Right ventricle myocardium superior (tissue), 1 donor: ENCODE data around the gene KRTAP12-4. TPM values are rescaled to one million over a fixed set of nuclear protein-coding genes. Genes with fewer than 3 reads are reported as not detected.
"Not testable (repeated sequence)": the region's sequence is repeated elsewhere in the genome, so short reads cannot be mapped to it uniquely, and the experiment has no call there.

ENCODE experiments used
- ATAC-seq: fragments of 200-7000 bp; cut with Tn5 transposase; one replicate; pipeline ENCODE4 v1.9.1; 2020; ENCODE audit warnings: mild to moderate bottlenecking; ENCODE audit not compliant: poor library complexity
- DNase-seq: peaks from one replicate; pipeline ENCODE4 v3.0.0-alpha.2; 2020
- intact Hi-C: fragments of 100-400 bp; cut with DNase I; formaldehyde crosslinking; loops from one replicate; pipeline ENCODE4 v1.11.2; 2022
- total RNA-seq: library from RNA; stranded (reverse); fragmentation: NEBNext Ultra II Directional; extraction: Animal tissue kit (Norgen Biotek cat#: 25700); gene quantifications from one replicate; pipeline ENCODE4 v1.2.1, GENCODE V29; 2021
- donor health status: DM: no; HTN: yes; CAD: no; lungs with severe emphysema.

Gene KRTAP12-4
- total RNA-seq, 1 donor from 2014 or later = not detected

DNA sequence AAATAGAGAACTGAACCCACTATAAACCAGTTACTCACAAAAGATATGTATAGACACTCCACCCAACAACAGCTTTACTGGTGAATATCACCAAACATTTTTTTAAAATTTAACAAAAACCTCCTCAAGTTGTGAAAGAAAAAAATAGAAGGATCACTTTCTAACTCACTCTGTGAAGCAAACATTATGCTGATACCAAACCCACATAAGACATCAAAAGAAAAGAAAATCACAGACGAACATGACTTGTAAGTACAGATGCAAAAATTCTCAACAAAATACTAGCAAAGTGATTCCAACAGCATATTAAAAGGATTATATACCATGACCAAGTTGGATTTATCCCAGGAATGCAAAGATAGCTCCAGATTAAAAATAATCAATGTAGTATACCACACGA, 37.2 kb upstream of the KRTAP12-4 start:
- DNase-seq (no peak), ATAC-seq (no peak)
- intact Hi-C loops = no loop called here

DNA sequence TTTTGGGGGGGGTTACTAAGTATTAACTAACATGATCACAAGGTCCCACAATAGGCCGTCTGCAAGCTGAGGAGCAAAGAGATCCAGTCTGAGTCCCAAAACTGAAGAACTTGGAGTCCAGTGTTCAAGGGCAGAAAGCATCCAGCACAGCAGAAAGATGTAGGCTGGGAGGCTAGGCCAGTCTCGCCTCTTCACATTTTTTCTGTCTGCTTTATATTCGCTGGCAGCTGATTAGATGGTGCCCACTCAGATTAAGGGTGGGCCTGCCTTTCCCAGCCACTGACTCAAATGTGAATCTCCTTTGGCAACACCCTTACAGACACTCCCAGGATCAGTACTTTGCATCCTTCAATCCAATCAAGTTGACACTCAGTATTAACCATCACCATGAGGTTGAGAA, 35.3 kb upstream of the KRTAP12-4 start:
- DNase-seq, intact Hi-C loops, ATAC-seq: not testable (repeated sequence)

DNA sequence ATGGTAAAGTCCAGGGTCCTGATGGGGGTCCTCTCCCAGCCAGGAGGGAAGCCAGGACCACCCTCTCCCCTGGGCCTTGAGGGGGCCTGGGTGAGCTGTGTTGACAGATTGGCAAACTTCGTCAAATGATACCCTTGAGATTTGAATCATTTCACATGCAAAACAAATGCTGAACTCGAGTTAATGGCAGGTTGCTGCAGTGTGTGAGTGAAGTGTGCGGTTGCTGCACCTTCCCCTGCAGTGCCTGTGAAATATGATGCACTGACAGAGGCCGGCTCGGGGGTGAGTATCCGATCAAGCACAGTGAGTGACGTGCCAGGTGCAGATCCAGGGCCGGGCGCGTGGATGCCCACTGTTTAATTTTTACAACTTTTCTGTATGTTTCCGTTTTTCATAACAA, 33.2 kb upstream of the KRTAP12-4 start:
- intact Hi-C loops = no loop called here
- DNase-seq (no peak), ATAC-seq (no peak)

DNA sequence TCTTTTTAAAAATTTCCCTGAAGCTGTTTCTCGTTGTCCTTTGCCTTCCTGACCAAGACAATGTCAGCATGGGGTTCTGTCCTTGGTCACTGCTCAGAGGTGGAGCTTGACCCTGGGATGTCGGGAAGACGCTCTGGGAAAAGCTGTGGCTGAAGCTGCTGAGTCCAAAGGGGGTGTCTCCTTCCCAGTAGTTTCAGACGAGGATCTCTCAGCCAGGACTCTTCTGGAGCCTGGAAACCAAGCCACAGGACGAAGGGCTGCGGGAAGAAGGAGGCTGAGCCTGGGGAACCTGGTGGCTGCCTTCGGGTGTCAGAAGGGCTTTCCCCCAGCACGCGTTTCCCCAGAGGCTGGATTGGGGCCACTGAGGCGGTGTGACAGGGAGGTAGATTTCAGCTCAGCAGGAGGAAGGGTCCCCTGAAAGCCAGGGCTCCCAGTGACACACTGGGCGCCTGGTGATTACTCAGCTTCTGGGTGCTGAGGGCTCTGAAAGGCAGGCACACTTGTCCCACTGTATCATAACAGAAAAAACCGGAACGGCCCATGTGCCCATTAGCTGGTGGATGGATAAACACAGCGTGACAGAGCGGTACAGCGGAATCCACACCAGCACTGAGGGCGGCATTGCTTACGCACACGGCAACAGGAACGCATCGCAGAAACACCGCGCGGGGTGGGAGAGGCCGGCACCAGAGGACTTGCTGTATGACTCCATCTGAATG, 32.5 kb upstream of the KRTAP12-4 start:
- intact Hi-C loops = no loop called here
- no peak for ATAC-seq
- no peak for DNase-seq

DNA sequence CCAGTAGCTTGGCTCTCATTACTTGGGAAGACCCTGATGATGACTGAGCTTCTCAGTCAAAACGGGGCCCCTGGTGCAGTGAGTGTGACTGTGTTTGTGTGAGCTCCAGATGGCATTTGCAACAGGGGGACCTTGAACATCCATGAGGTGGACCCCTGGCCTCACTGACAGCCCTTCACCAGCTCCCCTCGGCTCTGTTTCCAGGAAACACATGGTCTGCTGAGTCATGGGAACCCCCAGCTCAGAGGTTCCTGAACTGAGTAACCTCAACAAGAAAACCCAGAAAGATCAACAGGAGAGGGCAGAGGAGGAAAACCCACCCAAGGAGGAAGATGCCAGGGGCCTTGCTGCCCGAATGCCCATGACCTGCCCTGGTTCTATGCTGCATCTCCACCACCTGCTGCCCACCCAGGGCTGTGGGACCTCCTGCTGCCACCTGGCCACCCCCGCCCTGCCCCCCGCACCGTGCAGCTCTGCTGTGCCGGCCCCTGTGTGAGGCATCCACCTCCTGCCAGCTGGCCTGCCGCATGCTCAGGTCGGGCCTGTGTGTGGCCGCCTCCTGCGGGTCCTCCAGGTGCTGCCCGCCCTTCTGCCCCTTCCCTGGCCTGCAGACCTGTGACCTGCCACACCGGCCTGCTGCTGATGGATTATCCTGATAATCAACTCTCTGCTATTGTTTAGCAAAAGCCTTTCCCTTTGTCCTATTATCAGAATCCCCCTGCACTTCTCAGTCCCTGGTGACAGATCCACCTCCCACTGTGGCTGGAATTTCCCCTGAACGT, 31.7 kb upstream of the KRTAP12-4 start:
- DNase-seq (no peak), ATAC-seq (no peak)
- intact Hi-C loops = no loop called here

DNA sequence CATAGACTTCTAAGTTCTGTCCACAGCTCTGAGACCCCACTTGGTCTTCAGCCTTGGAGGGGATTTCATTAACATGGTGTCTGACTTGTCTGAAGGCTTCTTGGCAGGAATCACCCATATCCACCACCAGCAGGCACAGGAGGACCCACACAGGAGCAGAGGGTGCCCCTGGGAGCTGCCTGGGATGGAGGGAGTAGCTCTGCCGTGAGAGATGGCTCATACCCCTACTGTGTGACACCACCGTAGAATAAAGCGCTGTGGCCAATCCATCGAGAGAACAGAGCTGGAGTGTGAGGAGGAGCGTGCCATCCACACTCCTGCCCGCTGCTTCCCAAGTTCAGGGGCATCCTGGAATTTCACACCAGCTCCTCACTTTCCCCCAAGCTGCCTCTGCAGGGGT, 30.6 kb upstream of the KRTAP12-4 start:
- intact Hi-C loops, ATAC-seq, DNase-seq: not testable (repeated sequence)

DNA sequence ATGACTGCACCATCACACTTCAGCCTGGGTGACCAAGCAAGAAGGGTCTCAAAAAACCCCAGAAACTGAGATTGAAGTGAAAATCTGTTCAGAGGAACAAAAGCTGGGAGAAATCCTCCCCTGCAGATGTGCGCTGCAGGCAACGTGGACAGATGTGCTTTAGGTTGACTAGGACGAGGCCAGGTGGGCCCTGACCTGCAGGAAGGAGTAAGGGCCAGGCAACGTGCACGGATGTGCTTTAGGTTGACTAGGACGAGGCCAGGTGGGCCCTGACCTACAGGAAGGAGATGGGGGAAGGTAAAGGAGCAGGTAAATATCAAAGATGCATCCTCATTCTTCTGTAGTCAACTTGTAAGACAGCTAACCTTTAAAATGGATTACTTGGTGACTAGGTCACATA, 30.0 kb upstream of the KRTAP12-4 start:
- ATAC-seq (no peak), DNase-seq (no peak)
- intact Hi-C loops = no loop called here

DNA sequence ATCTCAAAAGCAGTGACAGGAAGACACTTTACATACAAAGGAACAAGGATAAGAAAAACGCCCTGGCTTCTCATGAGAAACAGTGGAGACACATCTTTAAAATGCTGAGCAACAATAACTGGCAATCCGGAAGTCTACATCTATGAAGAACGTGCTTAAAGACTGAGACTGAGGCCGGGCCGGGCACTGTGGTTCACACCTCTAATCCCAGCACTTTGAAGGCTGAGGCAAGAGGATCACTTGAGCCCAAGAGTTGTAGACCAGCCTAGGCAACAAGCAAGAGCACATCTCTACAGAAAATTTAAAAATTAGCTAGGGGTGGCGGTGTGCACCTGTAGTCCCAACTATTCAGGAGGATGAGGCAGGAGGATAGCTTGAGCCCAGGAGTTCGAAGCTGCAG, 29.6 kb upstream of the KRTAP12-4 start:
- no peak for ATAC-seq
- intact Hi-C loops = no loop called here
- no peak for DNase-seq

DNA sequence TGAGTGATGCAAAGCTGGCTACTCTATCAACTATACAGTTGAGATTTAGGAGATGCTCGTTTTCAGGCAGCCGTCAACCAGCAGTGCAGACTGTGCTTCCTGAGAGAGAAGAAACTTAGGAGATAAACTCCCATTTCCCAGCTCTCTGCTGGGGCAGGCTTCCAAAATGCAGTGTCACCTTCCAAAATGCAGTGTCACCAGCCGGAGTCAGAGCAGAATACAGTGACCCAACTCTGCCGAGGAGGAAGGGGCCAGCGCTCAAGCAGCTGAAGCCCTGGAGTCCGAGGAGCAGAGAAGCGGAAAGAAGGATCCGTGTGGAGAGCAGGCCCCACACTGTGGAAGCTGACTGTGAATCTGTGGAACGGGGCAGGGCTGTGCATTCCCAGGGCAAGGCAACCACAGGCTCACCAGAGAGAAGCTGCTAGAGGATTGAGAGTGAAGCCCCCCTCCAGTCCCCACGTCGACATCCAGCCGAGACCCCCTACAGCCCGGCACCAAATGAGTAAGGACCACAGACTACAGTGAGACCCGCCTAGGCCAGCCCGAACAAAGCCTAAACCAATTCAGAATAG, 28.2 kb upstream of the KRTAP12-4 start:
- ATAC-seq = no peak
- DNase-seq = no peak
- intact Hi-C loops = no loop called here

DNA sequence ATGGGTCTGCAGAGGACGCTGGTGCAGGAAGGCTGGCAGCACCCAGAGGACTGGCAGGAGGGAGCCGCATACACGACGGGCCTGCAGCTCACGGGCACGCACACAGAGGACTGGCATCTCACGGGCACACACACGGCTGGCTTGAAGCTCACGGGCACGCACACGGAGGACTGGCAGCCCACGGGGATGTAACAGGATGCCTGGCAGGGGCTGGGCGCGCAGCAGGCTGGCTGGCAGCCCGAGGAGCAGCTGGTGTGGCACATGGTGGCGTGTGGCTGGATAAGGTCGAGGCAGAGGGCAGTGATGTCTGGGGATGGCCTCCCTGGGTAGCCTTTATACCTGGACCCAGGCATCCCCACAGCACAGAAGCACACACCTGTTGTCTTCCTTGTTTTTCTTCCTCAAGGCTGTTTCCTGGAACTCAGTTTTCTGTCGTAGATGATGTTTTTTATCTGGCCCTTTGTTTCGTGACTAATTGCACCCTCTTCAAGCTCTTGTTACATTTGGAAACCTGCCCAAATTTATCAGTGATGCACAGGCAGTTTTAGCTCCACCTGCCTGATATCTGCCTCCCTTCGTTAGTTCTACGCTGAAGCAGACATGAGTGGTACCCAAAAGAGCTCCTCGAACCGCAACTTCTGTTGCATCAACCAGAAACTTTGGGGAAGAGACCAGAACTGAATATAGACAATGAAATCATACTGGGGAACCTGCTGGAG, 27.6 kb upstream of the KRTAP12-4 start, which contains the start of gene KRTAP12-1:
TSS of gene KRTAP12-1 (minus strand) at position 303 of the 719 bp plus-strand sequence. CDS start at position 263, 40 bp downstream.
- DNase-seq = no peak
- no peak for ATAC-seq
- intact Hi-C loops = no loop called here

DNA sequence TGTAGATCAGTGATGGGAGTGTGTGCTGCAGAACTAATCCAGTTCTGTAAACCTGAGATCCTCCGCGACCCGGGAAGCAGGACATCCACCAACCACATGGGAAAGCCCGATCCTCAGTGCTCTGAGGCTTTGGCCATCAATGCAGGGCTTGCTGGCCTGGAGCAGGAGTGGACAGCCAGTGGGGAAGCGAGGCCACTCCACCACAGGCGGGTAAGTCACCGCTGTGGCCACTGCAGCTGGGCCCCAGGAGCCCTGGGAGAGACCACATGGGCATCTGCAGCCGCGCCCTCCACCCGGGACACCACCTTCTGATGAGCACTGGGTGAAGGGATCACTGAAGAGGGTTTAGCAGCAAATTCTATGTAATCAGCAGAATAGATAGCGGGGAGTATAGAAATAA, 26.7 kb upstream of the KRTAP12-4 start:
- no peak for DNase-seq
- intact Hi-C loops = no loop called here
- no peak for ATAC-seq

DNA sequence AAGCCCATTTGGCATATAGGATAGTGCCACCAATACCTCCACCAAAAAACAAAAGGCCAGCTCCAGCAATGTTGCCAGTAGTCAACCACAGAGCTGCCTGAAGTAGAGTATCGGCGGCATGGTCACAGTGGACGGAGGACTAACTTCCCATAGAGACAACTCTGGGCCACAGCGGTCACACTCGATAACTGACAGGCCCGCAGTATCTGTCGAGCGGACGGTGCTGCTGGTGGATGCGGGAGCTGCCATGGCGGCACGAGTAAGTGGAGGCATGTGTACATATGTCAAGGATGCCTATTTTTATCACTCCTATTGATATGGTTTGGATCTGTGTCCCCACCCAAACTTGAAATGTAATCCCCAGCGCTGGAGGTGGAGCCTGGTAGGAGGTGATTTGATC, 23.4 kb upstream of the KRTAP12-4 start:
- DNase-seq = no peak
- intact Hi-C loops = no loop called here
- no peak for ATAC-seq

DNA sequence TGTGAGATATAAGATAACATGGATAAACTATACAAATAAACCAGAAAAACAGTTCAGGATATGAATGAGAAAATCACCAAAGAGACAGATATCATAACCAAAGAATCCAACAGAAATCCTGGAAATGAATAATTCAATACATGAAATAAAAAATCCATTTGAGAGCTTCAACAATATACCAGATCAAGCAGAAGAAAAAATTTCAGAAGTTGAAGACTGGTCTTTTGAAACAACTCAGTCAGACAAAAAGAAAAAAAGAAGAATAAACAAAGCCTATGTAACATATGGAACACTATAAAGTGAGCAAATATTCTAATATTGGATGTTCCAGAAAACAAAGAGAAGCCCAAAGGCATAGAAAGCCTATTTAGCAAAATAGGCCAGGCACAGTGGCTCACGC, 17.5 kb upstream of the KRTAP12-4 start:
- DNase-seq (no peak), ATAC-seq (no peak)
- intact Hi-C loops = no loop called here

DNA sequence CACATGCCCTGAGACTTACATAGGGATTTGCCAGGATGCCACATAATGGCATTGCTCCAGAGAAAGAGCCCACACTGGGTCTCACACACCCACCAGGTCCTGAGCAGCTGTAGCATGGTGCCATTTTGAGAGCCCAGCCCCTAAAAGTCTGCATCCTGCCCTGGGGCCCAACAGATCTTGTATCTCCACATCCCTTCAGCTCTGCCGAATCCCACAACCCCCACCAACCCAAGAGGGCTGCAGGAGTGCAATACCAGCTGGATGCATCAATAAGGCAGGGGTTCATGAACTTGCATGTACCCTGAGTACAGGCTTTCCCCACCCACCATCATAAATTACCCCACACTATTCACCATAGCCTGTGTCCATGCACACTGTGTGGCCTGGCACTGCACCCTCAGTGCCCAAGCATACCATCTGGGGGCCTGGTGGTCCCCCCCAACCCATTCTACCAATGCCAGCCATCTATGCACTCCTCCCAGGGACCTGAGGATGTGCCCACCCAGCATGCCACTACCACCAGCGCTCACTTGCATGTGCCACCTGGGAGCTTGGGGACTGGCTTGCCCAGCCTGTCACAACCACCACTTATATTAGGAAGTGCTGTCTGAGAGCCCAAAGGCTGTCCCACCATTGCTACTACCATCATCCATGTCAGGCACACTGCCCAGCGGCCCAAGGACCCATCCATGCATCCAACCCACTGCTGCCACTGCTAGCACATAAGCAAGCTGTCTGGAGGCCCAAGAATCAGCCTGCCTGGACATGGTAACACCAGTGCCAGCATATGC, 16.4 kb upstream of the KRTAP12-4 start:
- ATAC-seq (no peak), DNase-seq (no peak)
- intact Hi-C loops = no loop called here

DNA sequence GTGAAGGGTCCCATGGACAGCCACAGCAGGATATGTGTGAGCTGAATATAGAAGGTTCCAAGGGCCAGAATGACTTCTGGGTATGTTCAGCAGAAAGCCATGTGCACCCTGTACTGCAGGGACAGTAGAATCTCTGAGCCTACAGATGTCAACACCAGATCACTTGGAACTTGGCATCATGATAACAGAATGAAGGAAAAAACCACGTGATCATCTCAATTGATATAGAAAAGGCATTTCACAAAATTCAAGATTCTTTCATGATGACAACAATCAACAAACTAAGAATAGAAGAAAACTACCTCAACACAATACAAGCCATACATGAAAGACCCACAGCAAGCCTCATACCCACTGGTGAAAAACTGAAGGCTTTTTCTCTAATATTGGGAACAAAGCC, 13.2 kb upstream of the KRTAP12-4 start:
- intact Hi-C loops = no loop called here
- DNase-seq = no peak
- ATAC-seq = no peak

DNA sequence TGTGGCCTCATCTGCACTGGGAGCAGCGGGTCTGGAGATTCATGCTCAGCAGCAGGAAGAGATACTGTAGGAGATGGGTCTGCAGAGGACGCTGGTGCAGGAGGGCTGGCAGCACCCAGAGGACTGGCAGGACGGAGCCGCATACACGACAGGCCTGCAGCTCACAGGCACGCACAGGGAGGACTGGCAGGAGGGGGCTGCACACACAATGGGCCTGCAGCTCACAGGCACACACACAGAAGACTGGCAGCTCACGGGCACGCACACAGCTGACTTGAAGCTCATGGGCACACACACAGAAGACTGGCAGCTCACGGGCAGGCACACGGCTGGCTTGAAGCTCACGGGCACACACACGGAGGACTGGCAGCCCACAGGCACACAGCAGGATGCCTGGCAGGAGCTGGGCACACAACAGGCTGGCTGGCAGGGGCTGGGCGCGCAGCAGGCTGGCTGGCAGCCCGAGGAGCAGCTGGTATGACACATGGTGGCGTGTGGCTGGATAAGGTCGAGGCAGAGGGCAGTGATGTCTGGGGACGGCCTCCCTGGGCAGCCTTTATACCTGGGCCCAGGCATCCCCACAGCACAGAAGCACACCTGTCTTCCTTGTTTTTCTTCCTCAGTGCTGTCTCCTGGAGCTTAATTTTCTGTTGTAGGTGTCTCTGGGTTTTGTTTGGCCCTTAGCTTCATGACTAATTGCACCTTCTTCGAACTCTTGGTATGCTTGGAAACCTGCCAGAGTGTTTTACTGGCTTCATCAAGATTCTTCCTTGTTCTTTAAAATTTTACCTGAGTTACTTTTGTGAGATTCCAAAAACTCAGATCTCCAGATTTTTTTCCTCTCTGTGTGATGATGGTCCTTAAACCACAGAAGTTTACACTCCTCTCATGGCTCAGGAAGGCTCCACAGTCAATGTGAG, 12.2 kb upstream of the KRTAP12-4 start, which contains the start of gene KRTAP12-2:
TSS of gene KRTAP12-2 (minus strand) at position 527 of the 920 bp plus-strand sequence. CDS start at position 486, 41 bp downstream.
- intact Hi-C loops = no loop called here
- ATAC-seq (peak; percentile 86), DNase-seq (peak; percentile 56)

DNA sequence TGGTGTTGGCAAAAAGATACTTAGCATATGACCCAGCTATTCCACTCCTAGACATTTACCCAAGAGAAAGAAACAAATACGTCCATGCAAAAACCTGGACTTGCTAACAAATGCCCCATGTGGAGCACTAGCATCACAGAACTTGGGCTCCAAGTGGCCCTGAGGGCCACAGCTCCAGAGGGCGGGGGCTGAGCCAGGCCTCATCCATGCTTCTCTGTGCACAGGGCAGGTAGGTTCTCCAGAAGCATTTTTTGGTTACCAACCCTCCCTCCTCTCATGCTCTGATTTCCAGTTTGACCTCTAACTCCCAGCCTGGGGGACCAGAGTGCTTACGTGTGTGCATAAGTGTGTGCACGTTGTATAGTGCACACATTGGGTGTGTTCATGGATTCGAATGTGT, 10.2 kb upstream of the KRTAP12-4 start:
- intact Hi-C loops = no loop called here
- DNase-seq (no peak), ATAC-seq (no peak)
